Ishikawa (cell line): Measurements from ENCODE around the gene CEP55.

Experiments used
- CEBPB ChIP-seq: IDR thresholded peaks from 2 replicates; pipeline ENCODE4 v1.6.1; 2012
- EGR1 ChIP-seq: IDR thresholded peaks from 2 replicates; pipeline ENCODE4 v1.6.1; 2012
- ZBTB7A ChIP-seq: IDR thresholded peaks from 2 replicates; pipeline ENCODE4 v1.6.1; 2012; ENCODE audit warnings: low read depth
- TF ChIP-seq, protein P1 (sequence below): IDR thresholded peaks from 2 replicates; pipeline ENCODE4 v1.6.1; 2012

DNA sequence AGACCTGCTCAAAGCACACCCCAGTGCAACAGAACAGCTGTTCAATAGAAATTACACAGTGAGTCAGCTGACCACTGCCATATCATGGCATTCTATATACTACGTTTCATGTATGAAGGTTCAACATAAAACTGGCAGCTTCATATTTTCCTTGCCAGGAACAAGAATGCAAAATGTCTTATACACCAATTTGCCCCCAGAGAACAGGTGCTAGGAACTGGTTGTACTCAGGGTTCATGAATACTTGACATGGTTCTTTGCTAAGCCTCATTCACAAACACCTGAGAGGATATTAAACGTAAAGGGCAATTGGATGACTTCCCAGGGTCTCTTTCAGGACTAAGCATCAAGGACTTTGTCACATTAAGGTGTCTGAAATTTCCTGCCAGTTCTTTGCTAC lies 21.2 kb upstream of the CEP55 start:
- TF ChIP-seq CEBPB (no peak), EGR1 (no peak), ZBTB7A (no peak)
- TF ChIP-seq, protein P1, sequence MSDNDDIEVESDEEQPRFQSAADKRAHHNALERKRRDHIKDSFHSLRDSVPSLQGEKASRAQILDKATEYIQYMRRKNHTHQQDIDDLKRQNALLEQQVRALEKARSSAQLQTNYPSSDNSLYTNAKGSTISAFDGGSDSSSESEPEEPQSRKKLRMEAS = no peak
